HG03045 (cell line): ENCODE data around the gene DACT2.
"Not testable (repeated sequence)": the region's sequence is repeated elsewhere in the genome, so short reads cannot be mapped to it uniquely, and the experiment has no call there.

Experiments
- ATAC-seq: cut with Tn5 transposase; IDR thresholded peaks from one replicate; pipeline ENCODE4 v1.9.1; 2021; ENCODE audit warnings: mild to moderate bottlenecking, moderate library complexity; ENCODE audit not compliant: unreplicated experiment

DACT2 gene

GRCh38 chr6:168319279-168320111, at the start of gene DACT2:
TSS of gene DACT2 (minus strand) at chr6:168319777. CDS start at chr6:168319633, 144 bp downstream.
- no peak for ATAC-seq

GRCh38 chr6:168368936-168369335, 49.4 kb upstream of the DACT2 start:
- ATAC-seq, result no peak

GRCh38 chr6:168368066-168368820, 48.7 kb upstream of the DACT2 start:
- no peak for ATAC-seq

- ATAC-seq, result no peak
These were observed 47.7 kb upstream of the DACT2 start for GRCh38 chr6:168367285-168367751.

GRCh38 chr6:168366473-168366872, 46.9 kb upstream of the DACT2 start:
- no peak for ATAC-seq

- ATAC-seq, result no peak
These were observed 46.0 kb upstream of the DACT2 start for GRCh38 chr6:168365422-168366165.

GRCh38 chr6:168364793-168365421, 45.3 kb upstream of the DACT2 start:
- no peak for ATAC-seq

GRCh38 chr6:168363811-168364792, 44.5 kb upstream of the DACT2 start:
- no peak for ATAC-seq

GRCh38 chr6:168363302-168363701, 43.7 kb upstream of the DACT2 start:
- no peak for ATAC-seq

GRCh38 chr6:168362276-168362990, 42.9 kb upstream of the DACT2 start:
- ATAC-seq, result no peak

- ATAC-seq, result no peak
These were observed 42.2 kb upstream of the DACT2 start for GRCh38 chr6:168361766-168362165.

- ATAC-seq, result no peak
These were observed 40.2 kb upstream of the DACT2 start for GRCh38 chr6:168359794-168360193.

- ATAC-seq, result no peak
These were observed 39.4 kb upstream of the DACT2 start for GRCh38 chr6:168358842-168359420.

GRCh38 chr6:168356872-168357271, 37.3 kb upstream of the DACT2 start:
- ATAC-seq, result not testable (repeated sequence)

- no peak for ATAC-seq
These were observed 36.3 kb upstream of the DACT2 start for GRCh38 chr6:168355716-168356522.

GRCh38 chr6:168354338-168354737, 34.8 kb upstream of the DACT2 start:
- no peak for ATAC-seq

GRCh38 chr6:168353041-168353440, 33.5 kb upstream of the DACT2 start:
- no peak for ATAC-seq

- ATAC-seq, result no peak
These were observed 32.5 kb upstream of the DACT2 start for GRCh38 chr6:168352096-168352495.
